H9 (cell line): ENCODE data around the gene EPHA10. TPM values are rescaled to one million over a fixed set of nuclear protein-coding genes. Genes with fewer than 3 reads are reported as not detected.

Experiments
- DNase-seq: peaks from one replicate; pipeline ENCODE4 v3.0.0-alpha.2; 2017
- H2AFZ ChIP-seq: one replicate; pipeline ENCODE4 v1.6.1; 2013; ENCODE audit warnings: mild to moderate bottlenecking, low read length, control low read depth, moderate library complexity
- H2AK5ac ChIP-seq: 2 replicates; pipeline ENCODE4 v1.6.1; 2013; ENCODE audit warnings: low read length, control low read depth, mixed read lengths; ENCODE audit not compliant: insufficient read length
- H2BK120ac ChIP-seq: one replicate; pipeline ENCODE4 v1.6.1; 2013; ENCODE audit warnings: low read depth, mild to moderate bottlenecking, low read length, control low read depth, inconsistent platforms; ENCODE audit not compliant: poor library complexity, severe bottlenecking
- H2BK12ac ChIP-seq: 2 replicates; pipeline ENCODE4 v1.6.1; 2013; ENCODE audit warnings: low read length, control low read depth, mixed read lengths, low read depth; ENCODE audit not compliant: insufficient read length
- H2BK15ac ChIP-seq: 2 replicates; pipeline ENCODE4 v1.6.1; 2013; ENCODE audit warnings: low read depth, low read length, control low read depth
- H2BK20ac ChIP-seq: one replicate; pipeline ENCODE4 v1.6.1; 2013; ENCODE audit warnings: low read depth, mild to moderate bottlenecking, low read length, control low read depth, inconsistent platforms; ENCODE audit not compliant: poor library complexity, severe bottlenecking
- H2BK5ac ChIP-seq: 2 replicates; pipeline ENCODE4 v1.6.1; 2013; ENCODE audit warnings: low read length, control low read depth, mixed read lengths; ENCODE audit not compliant: insufficient read length
- H3K14ac ChIP-seq: 2 replicates; pipeline ENCODE4 v1.6.1; 2013; ENCODE audit warnings: low read length, control low read depth; ENCODE audit not compliant: insufficient read depth
- H3K18ac ChIP-seq: 2 replicates; pipeline ENCODE4 v1.6.1; 2013; ENCODE audit warnings: low read depth, mild to moderate bottlenecking, mixed read lengths, low read length, control low read depth; ENCODE audit not compliant: insufficient read length
- H3K23ac ChIP-seq: 2 replicates; pipeline ENCODE4 v1.6.1; 2013; ENCODE audit warnings: low read length, control low read depth, mixed read lengths, low read depth; ENCODE audit not compliant: insufficient read length
- H3K23me2 ChIP-seq: 2 replicates; pipeline ENCODE4 v1.6.1; 2013; ENCODE audit warnings: low read depth, mild to moderate bottlenecking, mixed read lengths, low read length, control low read depth; ENCODE audit not compliant: insufficient read length, poor library complexity, severe bottlenecking
- H3K27ac ChIP-seq: 2 replicates; pipeline ENCODE4 v1.5.1; 2013; ENCODE audit warnings: low read length, control low read depth, mixed read lengths, low read depth; ENCODE audit not compliant: insufficient read length
- H3K27me3 ChIP-seq: 2 replicates; pipeline ENCODE4 v1.6.1; 2013; ENCODE audit warnings: low read length, control low read depth, inconsistent platforms; ENCODE audit not compliant: insufficient read depth
- H3K4ac ChIP-seq: 2 replicates; pipeline ENCODE4 v1.6.1; 2013; ENCODE audit warnings: low read depth, mild to moderate bottlenecking, control low read depth, inconsistent platforms, low read length, moderate library complexity
- H3K4me1 ChIP-seq: 2 replicates; pipeline ENCODE4 v1.6.1; 2013; ENCODE audit warnings: low read length, control low read depth, inconsistent platforms; ENCODE audit not compliant: insufficient read depth
- H3K4me2 ChIP-seq: 2 replicates; pipeline ENCODE4 v1.6.1; 2013; ENCODE audit warnings: low read length, control low read depth, mixed read lengths; ENCODE audit not compliant: insufficient read length, insufficient read depth
- H3K56ac ChIP-seq: 2 replicates; pipeline ENCODE4 v1.6.1; 2013; ENCODE audit warnings: low read depth, mild to moderate bottlenecking, mixed read lengths, low read length, control low read depth; ENCODE audit not compliant: insufficient read length
- H3K79me1 ChIP-seq: 2 replicates; pipeline ENCODE4 v1.6.1; 2013; ENCODE audit warnings: low read depth, mild to moderate bottlenecking, moderate library complexity, low read length, control low read depth, inconsistent platforms; ENCODE audit not compliant: insufficient read depth, poor library complexity, severe bottlenecking
- H3K79me2 ChIP-seq: 2 replicates; pipeline ENCODE4 v1.6.1; 2013; ENCODE audit warnings: low read length, control low read depth, inconsistent platforms; ENCODE audit not compliant: insufficient read depth
- H3K9ac ChIP-seq: 2 replicates; pipeline ENCODE4 v1.6.1; 2013; ENCODE audit warnings: low read length, control low read depth, mixed read lengths; ENCODE audit not compliant: insufficient read length; ENCODE audit errors: extremely low read depth
- H3K9me3 ChIP-seq: one replicate; pipeline ENCODE4 v1.6.1; 2013; ENCODE audit warnings: low read depth, low read length, inconsistent platforms; ENCODE audit not compliant: control insufficient read depth
- H3T11ph ChIP-seq: one replicate; pipeline ENCODE4 v1.6.1; 2013; ENCODE audit warnings: mild to moderate bottlenecking, low read length, control low read depth, inconsistent platforms
- H4K20me1 ChIP-seq: one replicate; pipeline ENCODE4 v1.6.1; 2013; ENCODE audit not compliant: control insufficient read depth, insufficient read length, insufficient read depth
- H4K5ac ChIP-seq: 2 replicates; pipeline ENCODE4 v1.6.1; 2013; ENCODE audit warnings: low read depth, mild to moderate bottlenecking, mixed read lengths, low read length, control low read depth; ENCODE audit not compliant: insufficient read length
- H4K8ac ChIP-seq: replicated peaks from 2 replicates; pipeline ENCODE4 v1.6.1; 2013; ENCODE audit warnings: low read length, control low read depth, mixed read lengths, low read depth; ENCODE audit not compliant: insufficient read length
- H4K91ac ChIP-seq: 2 replicates; pipeline ENCODE4 v1.6.1; 2013; ENCODE audit warnings: low read depth, mild to moderate bottlenecking, moderate library complexity, mixed read lengths, low read length, control low read depth; ENCODE audit not compliant: insufficient read length
- H3K27ac Mint-ChIP-seq, 3 experiments: 2 replicates in 2 of 3; 3 replicates in 1 of 3; pipeline ENCODE4 v1.8.0; 2020 to 2021; ENCODE audit warnings: mixed read lengths in 3 of 3, mild to moderate bottlenecking in 1 of 3, moderate library complexity in 1 of 3
- H3K27me3 Mint-ChIP-seq: 2 replicates; pipeline ENCODE4 v1.8.0; 2021; ENCODE audit warnings: low read depth, mild to moderate bottlenecking, moderate library complexity, mixed read lengths
- H3K36me3 Mint-ChIP-seq, 3 experiments: 2 replicates in 2 of 3; 3 replicates in 1 of 3; pipeline ENCODE4 v1.8.0; 2020 to 2021; ENCODE audit warnings: low read depth in 3 of 3, mixed read lengths in 3 of 3; ENCODE audit not compliant: insufficient read depth in 1 of 3
- H3K4me1 Mint-ChIP-seq, 2 experiments: 2 replicates each; pipeline ENCODE4 v1.8.0; 2020; ENCODE audit warnings: mixed read lengths in 2 of 2
- H3K4me3 Mint-ChIP-seq, 2 experiments: 2 replicates in 1 of 2; 3 replicates in 1 of 2; pipeline ENCODE4 v1.8.0; 2020 to 2021; ENCODE audit warnings: mild to moderate bottlenecking in 2 of 2, mixed read lengths in 2 of 2, moderate library complexity in 1 of 2
- H3K9me3 Mint-ChIP-seq, 2 experiments: 2 replicates in 1 of 2; 3 replicates in 1 of 2; pipeline ENCODE4 v1.8.0; 2020; ENCODE audit warnings: mild to moderate bottlenecking in 2 of 2, mixed read lengths in 2 of 2, moderate library complexity in 1 of 2
- WGBS: extraction: QIAGEN DNeasy Blood & Tissue Kit; methylation state at CpG from one replicate; pipeline ENCODE4 v1.1.7; 2013; ENCODE audit warnings: missing lambda C conversion rate, low lambda C conversion rate, mixed read lengths; ENCODE audit not compliant: insufficient read length; ENCODE audit errors: extremely low coverage; 5-methylcytosine and 5-hydroxymethylcytosine counted together
- total RNA-seq: library from RNA; stranded (reverse); gene quantifications from 2 replicates; pipeline ENCODE4 v1.2.1, GENCODE V29; 2021
- TF ChIP-seq, protein P1 (sequence below): fragments of 200-600 bp; sonication (generic); conservative IDR thresholded peaks from 3 replicates; pipeline ENCODE4 v1.8.0; 2021; ENCODE audit warnings: antibody characterized with exemption, mild to moderate bottlenecking

EPHA10 gene
- total RNA-seq, 1 experiment from 2014 or later, result 0.96 TPM

- Histone ChIP-seq H2AFZ (no peak overlapping the region), H3T11ph (no peak overlapping the region), H2BK5ac (no peak overlapping the region), H3K4me1 (no peaks in the 10 kb centered on the region; the same call in 1 of the 2 replicates), H2BK15ac (no peak overlapping the region), H2BK12ac (no peak overlapping the region), H3K4ac (no peak overlapping the region), H3K18ac (no peak overlapping the region), H3K4me2 (peak overlapping the region; percentile 13), H3K14ac (no peak overlapping the region), H3K79me1 (no peaks in the 10 kb centered on the region), H3K27ac (no peak overlapping the region), H2BK120ac (no peak overlapping the region), H3K23me2 (no peaks in the 10 kb centered on the region), H4K5ac (no peak overlapping the region), H3K27me3 (peaks cover 7% of the 10 kb centered on the region; the same call in 1 of the 2 replicates), H2BK20ac (no peak overlapping the region), H4K91ac (no peak overlapping the region), H3K9ac (no peak overlapping the region), H3K79me2 (no peaks in the 10 kb centered on the region), H4K20me1 (no peaks in the 10 kb centered on the region), H2AK5ac (no peak overlapping the region), H3K9me3 (no peaks in the 10 kb centered on the region), H3K56ac (no peak overlapping the region), H3K23ac (no peak overlapping the region), H4K8ac (no peak overlapping the region)
- peaks cover 0 to 43% (median 15%) of the 10 kb centered on the region in 3 experiments; a peak in 4 of 7 replicates for H3K36me3 Mint-ChIP-seq
- H3K27ac Mint-ChIP-seq, result no peak overlapping the region; a peak in 1 of 7 replicates
- TF ChIP-seq, protein P1, sequence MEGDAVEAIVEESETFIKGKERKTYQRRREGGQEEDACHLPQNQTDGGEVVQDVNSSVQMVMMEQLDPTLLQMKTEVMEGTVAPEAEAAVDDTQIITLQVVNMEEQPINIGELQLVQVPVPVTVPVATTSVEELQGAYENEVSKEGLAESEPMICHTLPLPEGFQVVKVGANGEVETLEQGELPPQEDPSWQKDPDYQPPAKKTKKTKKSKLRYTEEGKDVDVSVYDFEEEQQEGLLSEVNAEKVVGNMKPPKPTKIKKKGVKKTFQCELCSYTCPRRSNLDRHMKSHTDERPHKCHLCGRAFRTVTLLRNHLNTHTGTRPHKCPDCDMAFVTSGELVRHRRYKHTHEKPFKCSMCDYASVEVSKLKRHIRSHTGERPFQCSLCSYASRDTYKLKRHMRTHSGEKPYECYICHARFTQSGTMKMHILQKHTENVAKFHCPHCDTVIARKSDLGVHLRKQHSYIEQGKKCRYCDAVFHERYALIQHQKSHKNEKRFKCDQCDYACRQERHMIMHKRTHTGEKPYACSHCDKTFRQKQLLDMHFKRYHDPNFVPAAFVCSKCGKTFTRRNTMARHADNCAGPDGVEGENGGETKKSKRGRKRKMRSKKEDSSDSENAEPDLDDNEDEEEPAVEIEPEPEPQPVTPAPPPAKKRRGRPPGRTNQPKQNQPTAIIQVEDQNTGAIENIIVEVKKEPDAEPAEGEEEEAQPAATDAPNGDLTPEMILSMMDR, result no peak
- peaks cover 7 to 12% of the 10 kb centered on the region in 2 experiments for H3K4me1 Mint-ChIP-seq
- no peaks in the 10 kb centered on the region for H3K9me3 Mint-ChIP-seq
- WGBS, result no CpG with 5 or more reads among the region's 22 CpGs
- peaks cover 37% of the 10 kb centered on the region for H3K27me3 Mint-ChIP-seq
- H3K4me3 Mint-ChIP-seq, result peak overlapping the region; percentile 75 to 80
- peak; percentile 89 for DNase-seq
These were observed 30.6 kb upstream of the EPHA10 start for GRCh38 chr1:37795340-37796125.
